HL-60/S4 treated with phorbol 12-myristate 13-acetate at 8.2 ng/mL for 4 days and 3 days (cell line): ENCODE data around the gene ZCCHC3.
"Not testable (repeated sequence)": the region's sequence is repeated elsewhere in the genome, so short reads cannot be mapped to it uniquely, and the experiment has no call there.

Experiments
- in situ Hi-C: fragments of 300-500 bp; cut with MboI; formaldehyde crosslinking; loops from 2 replicates; pipeline ENCODE4 v1.15.0; 2022; ENCODE audit warnings: low sequenced_read_pairs

Gene ZCCHC3, protein sequence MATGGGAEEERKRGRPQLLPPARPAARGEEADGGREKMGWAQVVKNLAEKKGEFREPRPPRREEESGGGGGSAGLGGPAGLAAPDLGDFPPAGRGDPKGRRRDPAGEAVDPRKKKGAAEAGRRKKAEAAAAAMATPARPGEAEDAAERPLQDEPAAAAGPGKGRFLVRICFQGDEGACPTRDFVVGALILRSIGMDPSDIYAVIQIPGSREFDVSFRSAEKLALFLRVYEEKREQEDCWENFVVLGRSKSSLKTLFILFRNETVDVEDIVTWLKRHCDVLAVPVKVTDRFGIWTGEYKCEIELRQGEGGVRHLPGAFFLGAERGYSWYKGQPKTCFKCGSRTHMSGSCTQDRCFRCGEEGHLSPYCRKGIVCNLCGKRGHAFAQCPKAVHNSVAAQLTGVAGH

GRCh38 chr20:297098-297924 is at the start of gene ZCCHC3:
ZCCHC3 (plus strand) TSS chr20:297570; CDS start chr20:297587, 17 bp downstream.
- in situ Hi-C loops, result no loop called here

DNA sequence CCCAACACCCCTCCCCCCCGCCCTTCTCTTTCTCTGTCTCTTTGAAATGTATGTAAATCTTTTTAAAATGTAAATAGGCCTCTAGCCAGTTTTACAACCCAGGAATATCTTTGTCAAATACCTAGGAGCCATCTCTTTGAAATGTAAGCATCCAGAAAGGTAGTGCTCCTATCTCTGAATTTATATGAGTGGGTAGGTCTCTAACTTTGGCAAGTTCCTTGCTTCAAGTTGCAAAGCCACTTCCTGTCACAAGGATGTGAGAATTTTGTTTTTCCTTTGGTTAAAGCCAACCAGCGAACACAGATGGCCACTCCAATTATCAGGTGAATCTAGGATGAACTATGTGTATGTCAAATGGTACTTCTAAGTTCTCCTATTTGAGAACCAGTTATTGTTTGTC is 46.0 kb upstream of the ZCCHC3 start:
- in situ Hi-C loops, result no loop called here

DNA sequence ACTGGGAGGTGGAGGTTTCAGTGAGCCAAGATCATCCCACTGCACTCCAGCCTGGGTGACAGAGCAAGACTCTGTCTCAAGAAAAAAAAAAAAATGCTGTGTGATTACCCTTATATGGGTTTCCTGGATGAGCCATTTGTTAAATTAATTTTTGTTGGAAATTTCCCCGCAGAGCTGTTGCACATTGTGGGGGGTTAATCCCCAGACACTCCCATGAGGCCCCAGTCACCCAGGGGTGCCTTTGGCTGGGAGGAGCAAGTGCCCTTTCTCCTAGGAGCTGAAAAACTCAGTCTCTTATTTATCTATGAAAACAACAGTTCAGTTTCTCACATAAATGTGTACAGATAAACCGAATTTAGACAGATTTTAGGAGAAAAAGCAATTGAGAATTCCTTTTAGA is 44.6 kb upstream of the ZCCHC3 start:
- in situ Hi-C loops, result no loop called here

DNA sequence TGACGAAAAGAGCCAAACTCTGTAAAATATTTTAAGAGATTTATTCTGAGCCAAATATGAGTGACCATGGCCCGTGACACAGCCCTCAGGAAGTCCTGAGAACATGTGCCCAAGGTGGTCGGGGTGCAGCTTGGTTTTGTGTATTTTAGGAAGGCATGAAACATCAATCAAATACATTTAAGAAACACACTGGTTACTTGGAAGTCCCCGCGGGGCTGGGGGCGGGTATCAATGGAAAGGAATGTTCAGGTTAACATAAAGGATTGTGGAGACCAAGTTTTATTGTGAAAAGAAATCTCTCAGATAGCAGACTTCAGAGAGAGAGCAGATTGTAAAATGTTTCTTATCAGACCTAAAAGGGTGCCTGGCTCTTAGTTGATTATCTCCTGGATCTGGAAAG is 43.9 kb upstream of the ZCCHC3 start:
- in situ Hi-C loops, result not testable (repeated sequence)

DNA sequence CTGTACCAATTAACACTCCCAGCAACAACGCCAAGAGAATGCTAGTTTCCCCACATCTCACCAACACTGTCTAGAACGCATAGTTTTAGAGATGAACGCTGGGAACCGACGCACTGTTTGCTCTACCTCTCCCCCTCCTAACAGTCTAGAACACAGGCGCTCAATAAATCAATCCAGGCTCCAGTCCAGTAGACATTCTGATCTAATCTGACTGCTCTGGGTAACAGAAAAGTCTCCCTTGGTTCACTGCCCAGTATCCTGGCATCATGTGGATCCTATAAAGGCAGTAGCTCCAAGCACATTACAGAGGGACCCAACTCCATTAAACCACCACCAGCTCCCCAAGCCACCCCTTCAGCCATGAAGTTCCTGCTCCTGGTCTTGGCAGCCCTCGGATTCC is 40.0 kb upstream of the ZCCHC3 start, which contains the start of gene DEFB132:
TSS of gene DEFB132 (plus strand) at position 306 of the 400 bp plus-strand sequence. CDS start at position 361, 55 bp downstream.
- in situ Hi-C loops, result no loop called here

GRCh38 chr20:258269-258858 is 39.0 kb upstream of the ZCCHC3 start:
- in situ Hi-C loops, result no loop called here

GRCh38 chr20:258963-259362 is 38.4 kb upstream of the ZCCHC3 start:
- in situ Hi-C loops, result no loop called here

GRCh38 chr20:259981-260380 is 37.4 kb upstream of the ZCCHC3 start:
- in situ Hi-C loops, result no loop called here

- in situ Hi-C loops, result no loop called here
These were observed 33.7 kb upstream of the ZCCHC3 start for GRCh38 chr20:263701-264100.

- in situ Hi-C loops, result no loop called here
These were observed 30.5 kb upstream of the ZCCHC3 start for GRCh38 chr20:266596-267562.

DNA sequence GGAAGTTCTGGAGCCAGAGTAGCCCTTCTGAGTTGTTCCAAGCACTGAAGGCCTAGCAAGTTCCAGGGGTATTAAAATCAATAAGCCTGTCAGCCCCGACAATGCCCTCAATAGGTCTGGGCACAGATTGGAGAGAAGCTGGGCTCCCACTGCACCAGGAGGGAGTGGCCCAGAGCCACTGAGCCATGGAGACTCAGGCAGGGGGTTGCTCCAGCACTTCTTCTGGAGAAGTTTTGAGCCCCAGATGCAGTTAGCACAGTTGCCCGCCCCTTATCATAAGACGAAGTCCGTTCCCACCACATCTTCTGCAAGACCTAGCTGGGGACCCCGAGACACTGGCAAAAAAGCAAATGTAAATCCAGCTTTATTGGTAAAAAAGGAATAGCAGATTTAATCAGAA is 26.9 kb upstream of the ZCCHC3 start:
- in situ Hi-C loops, result no loop called here

GRCh38 chr20:271069-271468 is 26.3 kb upstream of the ZCCHC3 start:
- in situ Hi-C loops, result no loop called here

GRCh38 chr20:271528-271927 is 25.8 kb upstream of the ZCCHC3 start:
- in situ Hi-C loops, result no loop called here

DNA sequence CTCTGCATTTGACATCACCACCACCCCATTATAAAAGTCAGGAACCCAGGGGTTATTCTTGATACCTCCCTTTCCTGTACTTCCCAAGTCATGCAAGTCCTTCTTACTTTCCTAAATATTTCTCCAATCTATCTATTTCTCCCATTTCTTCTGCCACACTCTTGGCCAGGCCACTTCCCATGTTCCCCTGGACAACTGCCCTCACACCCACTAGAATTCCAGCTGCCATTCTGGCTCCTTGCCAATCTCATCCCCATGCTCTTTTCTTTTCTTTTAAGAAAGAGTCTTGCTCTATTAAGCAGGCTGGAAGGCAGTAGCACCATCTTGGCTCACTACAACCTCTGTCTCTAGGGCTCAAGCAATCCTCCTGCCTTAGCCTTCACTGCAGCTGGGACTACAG is 24.7 kb upstream of the ZCCHC3 start:
- in situ Hi-C loops, result no loop called here

GRCh38 chr20:273884-274283 is 23.5 kb upstream of the ZCCHC3 start:
- in situ Hi-C loops, result no loop called here

DNA sequence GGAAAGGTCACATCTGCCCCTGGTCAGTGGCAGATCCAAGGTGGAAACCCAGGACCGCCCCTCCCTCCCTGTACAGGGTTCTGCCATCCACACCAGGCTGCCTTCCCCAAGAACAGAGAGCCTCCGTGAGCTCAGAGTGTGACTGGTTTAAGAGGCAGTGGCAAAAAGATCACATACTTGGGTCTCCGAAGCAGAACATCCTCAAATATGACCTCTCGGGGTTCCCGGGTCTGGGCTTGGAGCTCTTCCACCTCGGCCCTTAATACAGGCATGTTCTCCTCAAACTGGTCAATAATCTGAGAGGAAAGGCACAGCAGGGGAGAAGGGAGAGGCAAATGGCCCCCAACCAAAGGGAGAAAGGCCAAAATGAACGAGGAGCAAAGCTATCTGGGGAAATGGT is 21.6 kb upstream of the ZCCHC3 start:
- in situ Hi-C loops, result no loop called here

DNA sequence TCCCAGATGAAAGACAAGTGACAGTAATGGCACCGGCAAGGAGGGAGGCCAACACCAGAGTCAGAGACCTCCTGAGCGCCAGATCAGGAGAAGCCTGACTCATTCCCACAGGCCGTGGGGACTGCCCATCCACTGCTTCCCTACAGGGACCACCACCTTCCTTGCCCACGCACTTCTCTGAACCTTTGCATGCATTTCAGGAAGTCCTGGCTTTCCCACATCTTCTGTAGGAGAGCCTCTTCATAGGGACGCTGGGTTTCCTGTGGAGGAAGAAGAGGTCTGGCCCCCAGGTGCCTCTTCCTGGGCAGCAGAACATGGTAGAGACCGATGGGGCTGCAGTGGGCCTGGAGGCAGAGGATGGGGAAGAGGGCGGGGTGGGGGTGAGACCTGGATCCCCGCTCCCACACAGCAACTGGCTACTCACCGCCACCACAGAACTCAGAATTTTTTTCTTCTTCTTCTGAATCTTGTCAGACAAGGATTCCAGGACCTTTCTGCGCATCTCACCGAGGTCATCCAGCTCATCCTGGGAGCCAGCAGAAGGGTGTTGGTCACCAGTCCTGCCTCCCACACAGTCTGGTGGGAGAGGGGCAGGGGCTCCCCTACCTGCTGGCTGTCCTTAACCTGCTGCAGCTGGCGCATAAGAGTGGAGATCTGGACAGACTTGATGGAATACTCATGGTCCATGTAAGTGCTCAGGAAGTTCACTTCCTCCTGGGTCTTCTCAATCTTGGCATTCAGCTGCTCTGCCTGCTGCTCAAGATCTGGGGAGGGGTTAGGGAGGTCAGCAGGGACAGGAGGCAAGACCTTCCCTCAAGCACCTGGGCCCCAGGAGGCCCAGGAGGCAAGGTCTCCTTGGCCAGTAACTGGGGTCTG is 20.5 kb upstream of the ZCCHC3 start:
- in situ Hi-C loops, result no loop called here

DNA sequence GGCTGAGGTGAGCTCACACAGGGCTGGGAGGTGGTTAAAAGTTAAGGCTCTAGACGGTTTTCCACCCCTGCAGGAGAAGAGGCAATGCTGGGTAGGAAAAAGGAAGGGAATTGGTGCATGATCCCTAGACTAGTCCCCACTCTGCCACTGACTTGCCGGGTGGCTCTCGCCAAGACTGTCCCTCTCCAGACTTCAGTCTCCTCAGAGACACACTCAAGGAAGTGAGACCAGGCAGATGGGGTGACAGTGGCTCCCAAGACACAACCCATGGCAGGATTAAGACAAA is 19.9 kb upstream of the ZCCHC3 start:
- in situ Hi-C loops, result no loop called here

DNA sequence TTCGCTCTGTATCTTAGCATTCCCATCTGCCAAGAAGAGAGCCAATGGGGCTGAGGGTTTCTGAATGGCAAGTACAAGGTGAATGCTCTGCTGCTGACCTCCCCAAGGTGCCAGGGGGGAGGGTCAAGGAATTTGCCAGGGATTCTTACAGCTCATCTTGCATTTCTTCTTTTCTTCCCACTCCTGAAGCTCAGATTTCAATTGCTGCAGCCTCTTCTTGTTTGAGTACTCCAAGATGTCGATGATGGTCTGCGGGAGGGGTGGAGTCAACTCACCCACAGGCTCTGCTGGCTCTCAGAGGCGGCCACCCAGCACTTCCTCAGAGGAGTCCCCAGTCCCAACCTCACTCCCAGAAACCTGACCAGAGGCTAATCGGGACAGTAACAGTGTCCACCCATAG is 19.2 kb upstream of the ZCCHC3 start:
- in situ Hi-C loops, result no loop called here
